Glutamatergic neuron (in vitro differentiated cells): ENCODE data around the gene ALOX15B. TPM values are rescaled to one million over a fixed set of nuclear protein-coding genes. Genes with fewer than 3 reads are reported as not detected.

Experiments
- DNase-seq: peaks from one replicate; pipeline ENCODE4 v3.0.0; 2022
- H3K27ac Mint-ChIP-seq: one replicate; pipeline ENCODE4 v1.8.0; 2020; ENCODE audit warnings: mild to moderate bottlenecking, mixed read lengths, inconsistent platforms; ENCODE audit not compliant: unreplicated experiment
- H3K27me3 Mint-ChIP-seq: one replicate; pipeline ENCODE4 v1.8.0; 2020; ENCODE audit warnings: mild to moderate bottlenecking, moderate library complexity, mixed read lengths, inconsistent platforms; ENCODE audit not compliant: unreplicated experiment
- H3K36me3 Mint-ChIP-seq: one replicate; pipeline ENCODE4 v1.8.0; 2020; ENCODE audit warnings: mild to moderate bottlenecking, mixed read lengths, inconsistent platforms; ENCODE audit not compliant: unreplicated experiment
- H3K4me1 Mint-ChIP-seq: one replicate; pipeline ENCODE4 v1.8.0; 2020; ENCODE audit warnings: mild to moderate bottlenecking, low read depth, mixed read lengths, inconsistent platforms; ENCODE audit not compliant: unreplicated experiment
- H3K4me3 Mint-ChIP-seq: one replicate; pipeline ENCODE4 v1.8.0; 2020; ENCODE audit warnings: mild to moderate bottlenecking, mixed read lengths, inconsistent platforms; ENCODE audit not compliant: unreplicated experiment
- H3K9me3 Mint-ChIP-seq: one replicate; pipeline ENCODE4 v1.8.0; 2020; ENCODE audit warnings: mild to moderate bottlenecking, moderate library complexity, mixed read lengths, inconsistent platforms; ENCODE audit not compliant: unreplicated experiment
- CTCF ChIP-seq: fragments of 200-600 bp; sonication (generic); IDR thresholded peaks from one replicate; pipeline ENCODE4 v1.5.0; 2021; ENCODE audit not compliant: partially characterized antibody, unreplicated experiment
- total RNA-seq: library from RNA; stranded (reverse); fragmentation: NEBNext Ultra II Directional; extraction: Animal tissue kit (Norgen Biotek cat#: 25700); gene quantifications from one replicate; pipeline ENCODE4 v1.2.1, GENCODE V29; 2021; ENCODE audit not compliant: unreplicated experiment

ALOX15B gene
- total RNA-seq, 1 donor from 2014 or later, result not detected

GRCh38 chr17:8066841-8067775, 28.2 kb downstream of the ALOX15B start:
- peaks cover 2% of the 10 kb centered on the region for H3K9me3 Mint-ChIP-seq
- H3K36me3 Mint-ChIP-seq, result no peaks in the 10 kb centered on the region
- no peak for TF ChIP-seq CTCF
- no peaks in the 10 kb centered on the region for H3K4me1 Mint-ChIP-seq
- H3K27me3 Mint-ChIP-seq, result peaks cover 31% of the 10 kb centered on the region
- H3K27ac Mint-ChIP-seq, result no peak overlapping the region
- DNase-seq, result no peak
- H3K4me3 Mint-ChIP-seq, result no peak overlapping the region

- no peak for DNase-seq
- H3K4me3 Mint-ChIP-seq, result no peak overlapping the region
- no peaks in the 10 kb centered on the region for H3K36me3 Mint-ChIP-seq
- no peak for TF ChIP-seq CTCF
- no peak overlapping the region for H3K27ac Mint-ChIP-seq
- H3K4me1 Mint-ChIP-seq, result peaks cover 2% of the 10 kb centered on the region
- H3K27me3 Mint-ChIP-seq, result peaks cover 31% of the 10 kb centered on the region
- peaks cover 2% of the 10 kb centered on the region for H3K9me3 Mint-ChIP-seq
These were observed 28.9 kb downstream of the ALOX15B start for GRCh38 chr17:8067806-8068205.

GRCh38 chr17:8068736-8069586, 30.1 kb downstream of the ALOX15B start:
- TF ChIP-seq CTCF, result no peak
- Mint-ChIP-seq H3K36me3 (no peaks in the 10 kb centered on the region), H3K9me3 (peaks cover 2% of the 10 kb centered on the region), H3K4me1 (peaks cover 6% of the 10 kb centered on the region), H3K4me3 (no peak overlapping the region), H3K27me3 (peaks cover 32% of the 10 kb centered on the region), H3K27ac (no peak overlapping the region)
- no peak for DNase-seq

- H3K36me3 Mint-ChIP-seq, result no peaks in the 10 kb centered on the region
- no peak for TF ChIP-seq CTCF
- peaks cover 3% of the 10 kb centered on the region for H3K9me3 Mint-ChIP-seq
- H3K27me3 Mint-ChIP-seq, result peaks cover 29% of the 10 kb centered on the region
- no peak overlapping the region for H3K27ac Mint-ChIP-seq
- no peak for DNase-seq
- peaks cover 6% of the 10 kb centered on the region for H3K4me1 Mint-ChIP-seq
- H3K4me3 Mint-ChIP-seq, result no peak overlapping the region
These were observed 30.7 kb downstream of the ALOX15B start for GRCh38 chr17:8069587-8069860.
